NCI-H128 (cell line): ENCODE results near the gene MSLN.
"Not testable (repeated sequence)": the region's sequence is repeated elsewhere in the genome, so short reads cannot be mapped to it uniquely, and the experiment has no call there.

ENCODE experiments used
- DNase-seq: peaks from one replicate; lab custom pipeline; 2025; ENCODE audit not compliant: unreplicated experiment; lab: John Stamatoyannopoulos, UW

MSLN gene

DNA sequence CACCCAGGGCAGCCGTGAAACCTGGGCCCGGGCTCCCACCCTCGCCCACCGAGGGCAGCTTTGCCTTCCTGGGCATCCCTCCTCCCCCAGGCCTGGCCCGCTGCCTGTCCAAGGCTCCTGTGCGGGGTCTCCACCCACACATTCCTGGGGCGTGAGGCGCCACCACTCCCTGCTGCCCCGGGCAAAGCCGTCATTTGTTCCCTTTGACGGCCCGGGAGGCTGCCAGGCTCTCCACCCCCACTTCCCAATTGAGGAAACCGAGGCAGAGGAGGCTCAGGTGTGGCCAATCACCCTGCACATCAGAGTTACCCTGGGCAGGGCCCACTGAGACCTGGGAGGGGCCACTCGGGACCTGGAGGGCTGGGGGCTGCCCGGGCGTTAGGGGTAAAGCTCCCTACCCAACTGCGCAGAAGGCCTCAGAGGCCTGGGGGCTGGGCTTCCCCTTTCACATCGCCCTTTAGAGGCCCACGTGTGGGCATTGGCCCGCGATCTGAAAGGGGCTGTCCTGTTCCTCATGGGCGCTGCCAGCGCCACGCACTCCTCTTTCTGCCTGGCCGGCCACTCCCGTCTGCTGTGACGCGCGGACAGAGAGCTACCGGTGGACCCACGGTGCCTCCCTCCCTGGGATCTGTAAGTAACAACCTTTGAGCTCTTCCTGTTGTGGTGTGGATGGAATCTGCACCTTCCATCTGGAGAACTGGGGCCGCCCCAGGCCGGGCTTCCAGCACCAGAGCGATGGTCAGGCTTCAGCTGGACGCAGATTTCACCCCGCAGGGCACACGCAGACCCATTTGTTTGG is at the start of gene MSLN:
TSS of gene MSLN (plus strand) at position 190 of the 799 bp plus-strand sequence. CDS start 1,947 bp downstream, outside the sequence.
- DNase-seq = no peak

DNA sequence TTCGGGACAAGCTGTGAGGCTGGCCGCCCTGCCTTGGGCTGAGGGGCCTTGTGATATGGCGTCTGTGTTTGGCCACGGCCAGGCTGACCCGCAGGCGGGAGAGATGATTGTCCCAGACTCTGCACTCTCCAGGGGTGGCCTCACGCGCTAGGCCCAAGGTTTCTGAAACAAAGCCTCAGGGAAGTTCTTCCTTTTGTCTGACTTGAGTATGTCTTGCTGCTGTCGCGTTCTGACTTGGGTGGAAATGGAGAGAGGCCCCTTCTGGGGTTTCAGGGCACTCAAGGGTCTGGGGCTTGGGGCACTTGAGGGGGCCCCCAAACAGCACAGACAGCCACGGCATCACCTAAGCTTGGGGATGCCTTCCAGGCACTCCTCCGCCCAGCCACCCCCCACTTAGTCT is 49.5 kb upstream of the MSLN start:
- no peak for DNase-seq

DNA sequence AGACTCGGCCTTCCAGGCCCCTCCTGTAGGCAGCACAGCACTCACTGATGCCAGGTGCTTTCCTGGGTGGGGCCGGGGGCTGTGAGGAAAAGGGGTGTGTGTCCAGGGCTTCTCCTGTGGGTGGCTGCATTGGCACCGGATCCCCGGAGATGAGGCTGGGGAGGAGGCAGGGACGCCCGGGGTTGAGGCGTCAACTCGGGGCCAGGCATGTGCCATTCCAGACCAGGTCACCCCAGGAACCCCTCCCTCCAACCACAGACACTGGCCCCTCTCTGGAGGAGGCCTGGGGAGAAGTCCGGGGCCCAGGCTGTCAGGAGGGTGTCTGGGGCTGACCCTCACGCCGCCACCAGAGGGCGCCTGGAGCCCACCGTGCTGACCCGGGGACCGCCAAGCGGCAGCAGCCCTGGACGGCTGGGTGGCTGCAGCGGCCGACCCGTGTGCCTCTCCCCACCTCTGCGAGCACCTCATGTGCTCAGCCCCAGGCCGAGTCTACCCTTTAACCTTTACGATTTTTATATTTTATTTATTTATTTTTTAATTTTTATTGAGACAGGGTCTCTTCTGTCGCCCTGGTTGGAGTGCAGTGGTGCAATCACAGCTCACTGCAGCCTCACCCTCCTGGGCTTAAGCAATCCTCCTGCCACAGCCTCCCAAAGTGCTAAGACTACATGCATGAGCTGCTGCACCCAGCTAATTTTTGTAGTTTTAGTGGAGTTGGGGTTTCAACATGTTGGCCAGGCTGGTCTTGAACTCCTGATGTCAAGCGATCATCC is 48.8 kb upstream of the MSLN start:
- DNase-seq = no peak

DNA sequence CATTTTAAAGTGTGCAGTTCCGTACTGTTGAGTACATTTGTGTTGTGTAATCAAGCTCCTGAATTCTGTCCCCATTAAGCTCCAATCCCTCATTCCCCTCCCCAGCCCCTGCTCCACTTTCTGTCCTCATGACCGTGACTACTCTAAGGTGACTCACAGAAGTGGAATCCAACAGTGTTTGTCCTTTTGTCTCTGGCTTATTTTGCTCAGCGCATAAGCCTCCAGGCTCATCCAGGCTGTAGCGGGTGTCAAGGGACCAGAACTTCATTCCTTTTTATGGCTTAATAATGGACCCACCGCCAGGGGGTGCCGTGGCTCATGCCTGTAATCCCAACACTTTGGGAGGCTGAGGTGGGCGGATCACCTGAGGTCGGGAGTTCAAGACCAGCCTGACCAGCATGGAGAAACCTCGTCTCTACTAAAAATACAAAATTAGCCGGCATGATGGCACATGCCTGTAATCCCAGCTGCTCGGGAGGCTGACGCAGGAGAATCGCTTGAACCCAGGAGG is 47.7 kb upstream of the MSLN start:
- not testable (repeated sequence) for DNase-seq

DNA sequence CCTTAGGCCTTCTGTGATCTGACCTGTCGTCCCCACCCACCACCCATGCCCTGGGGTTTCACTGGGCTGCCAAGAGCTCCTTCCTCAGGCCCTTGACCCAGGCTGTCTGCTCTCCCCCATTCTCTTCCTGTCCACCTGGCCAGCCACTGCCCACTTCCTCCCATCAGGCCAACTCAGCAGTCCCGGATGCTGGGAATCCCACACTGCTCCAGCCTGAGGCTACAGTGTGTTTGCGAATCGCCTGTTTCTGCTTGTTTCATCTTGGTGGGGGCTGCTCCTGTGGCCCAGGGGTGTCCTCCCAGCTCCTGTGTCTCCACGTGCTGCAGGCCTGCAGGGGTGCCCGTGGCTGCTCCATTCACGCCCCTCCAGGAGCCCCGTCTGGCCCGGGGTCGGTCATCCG is 46.5 kb upstream of the MSLN start:
- no peak for DNase-seq

DNA sequence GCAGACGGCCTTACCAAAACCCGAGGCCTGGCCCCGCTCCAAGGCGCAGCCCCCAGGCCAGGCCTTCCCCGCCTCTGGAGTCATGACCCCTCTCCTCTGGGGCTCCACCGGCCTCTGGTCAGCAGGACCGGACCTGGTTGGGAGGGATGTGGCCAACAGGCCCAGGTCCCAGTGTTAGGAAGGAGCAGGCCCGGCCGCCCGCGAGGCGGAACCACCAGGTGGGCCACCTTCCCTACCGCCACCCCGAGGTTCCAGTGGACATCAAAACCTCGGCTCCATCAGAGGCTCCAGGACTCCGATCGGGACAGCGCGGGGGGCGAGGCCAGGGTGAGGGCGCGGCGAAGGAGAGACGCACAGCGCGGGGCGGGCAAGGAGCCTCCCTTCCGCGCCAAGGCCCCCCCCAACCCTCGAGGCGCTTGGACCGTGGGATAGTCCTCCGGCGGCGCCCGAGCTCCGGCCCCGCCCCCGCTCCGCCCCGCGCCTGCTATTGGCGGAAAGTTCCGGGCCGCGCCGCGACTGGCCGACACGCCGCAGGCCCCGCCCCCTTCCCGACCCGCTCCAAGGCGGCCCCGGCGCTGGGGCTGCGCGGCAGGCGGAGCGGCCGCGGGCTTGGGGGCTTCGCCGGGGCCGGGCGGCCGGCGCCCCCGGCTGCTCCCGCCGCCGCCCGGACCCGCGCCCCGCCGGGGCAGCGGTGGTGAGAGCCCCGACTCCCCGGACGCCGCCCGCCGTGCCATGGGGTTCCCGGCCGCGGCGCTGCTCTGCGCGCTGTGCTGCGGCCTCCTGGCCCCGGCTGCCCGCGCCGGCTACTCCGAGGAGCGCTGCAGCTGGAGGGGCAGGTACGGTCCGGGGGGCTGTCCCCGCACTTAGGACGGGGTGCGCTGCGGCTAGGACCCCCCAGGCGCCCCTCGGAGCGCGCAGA is 45.7 kb upstream of the MSLN start, which contains the start of gene METRN:
TSS of gene METRN (plus strand) at position 561 of the 919 bp plus-strand sequence. CDS start at position 733, 172 bp downstream.
- DNase-seq = no peak

DNA sequence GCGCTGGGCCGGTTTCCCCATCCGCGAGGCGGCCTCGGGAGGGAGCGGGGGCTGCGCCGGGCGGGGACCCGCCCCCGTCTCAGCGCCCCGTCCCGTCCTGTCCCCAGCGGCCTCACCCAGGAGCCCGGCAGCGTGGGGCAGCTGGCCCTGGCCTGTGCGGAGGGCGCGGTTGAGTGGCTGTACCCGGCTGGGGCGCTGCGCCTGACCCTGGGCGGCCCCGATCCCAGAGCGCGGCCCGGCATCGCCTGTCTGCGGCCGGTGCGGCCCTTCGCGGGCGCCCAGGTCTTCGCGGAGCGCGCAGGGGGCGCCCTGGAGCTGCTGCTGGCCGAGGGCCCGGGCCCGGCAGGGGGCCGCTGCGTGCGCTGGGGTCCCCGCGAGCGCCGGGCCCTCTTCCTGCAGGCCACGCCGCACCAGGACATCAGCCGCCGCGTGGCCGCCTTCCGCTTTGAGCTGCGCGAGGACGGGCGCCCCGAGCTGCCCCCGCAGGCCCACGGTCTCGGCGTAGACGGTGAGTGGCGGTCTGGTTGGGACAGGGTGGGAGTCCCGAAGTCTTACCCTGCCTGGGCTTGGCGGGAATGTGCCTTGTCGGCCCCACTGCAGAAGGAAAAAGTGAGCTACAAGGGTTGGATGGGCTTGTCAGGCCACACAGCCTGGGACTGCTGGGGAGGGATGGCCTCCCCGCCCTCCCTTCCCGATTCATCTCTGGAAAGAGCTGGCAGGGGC is 44.9 kb upstream of the MSLN start:
- DNase-seq = no peak

DNA sequence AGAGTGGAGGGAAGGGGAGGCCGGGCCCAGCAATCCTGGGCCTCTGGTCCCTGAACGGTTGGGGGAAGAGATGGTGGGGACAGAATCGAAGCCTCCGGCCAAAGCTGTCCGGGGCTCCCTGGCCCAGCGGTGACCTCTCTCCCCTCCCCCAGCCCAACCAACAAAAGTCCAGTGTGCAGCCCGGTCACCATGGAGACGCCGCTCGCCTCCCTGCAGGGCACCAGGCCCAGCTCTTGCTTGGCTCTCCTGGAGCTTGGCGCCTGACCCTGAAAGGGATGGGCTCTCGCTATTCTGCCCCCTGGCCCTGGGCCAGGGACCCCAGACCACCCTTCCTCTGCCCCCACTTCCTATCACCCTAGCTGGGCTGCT is 44.4 kb upstream of the MSLN start:
- no peak for DNase-seq

DNA sequence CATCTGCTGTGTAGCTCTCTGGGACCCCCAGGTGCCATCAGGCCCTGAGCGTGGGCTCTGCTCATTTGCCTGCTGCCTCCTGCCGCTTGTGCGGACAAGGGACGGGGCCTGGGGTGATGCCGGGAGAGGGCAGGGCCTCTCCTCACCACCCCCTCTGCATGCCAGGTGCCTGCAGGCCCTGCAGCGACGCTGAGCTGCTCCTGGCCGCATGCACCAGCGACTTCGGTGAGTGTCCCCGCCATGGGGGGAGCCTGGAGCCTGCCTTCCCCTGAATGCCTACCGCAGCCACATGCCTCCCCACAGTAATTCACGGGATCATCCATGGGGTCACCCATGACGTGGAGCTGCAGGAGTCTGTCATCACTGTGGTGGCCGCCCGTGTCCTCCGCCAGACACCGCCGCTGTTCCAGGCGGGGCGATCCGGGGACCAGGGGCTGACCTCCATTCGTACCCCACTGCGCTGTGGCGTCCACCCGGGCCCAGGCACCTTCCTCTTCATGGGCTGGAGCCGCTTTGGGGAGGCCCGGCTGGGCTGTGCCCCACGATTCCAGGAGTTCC is 43.7 kb upstream of the MSLN start:
- no peak for DNase-seq

DNA sequence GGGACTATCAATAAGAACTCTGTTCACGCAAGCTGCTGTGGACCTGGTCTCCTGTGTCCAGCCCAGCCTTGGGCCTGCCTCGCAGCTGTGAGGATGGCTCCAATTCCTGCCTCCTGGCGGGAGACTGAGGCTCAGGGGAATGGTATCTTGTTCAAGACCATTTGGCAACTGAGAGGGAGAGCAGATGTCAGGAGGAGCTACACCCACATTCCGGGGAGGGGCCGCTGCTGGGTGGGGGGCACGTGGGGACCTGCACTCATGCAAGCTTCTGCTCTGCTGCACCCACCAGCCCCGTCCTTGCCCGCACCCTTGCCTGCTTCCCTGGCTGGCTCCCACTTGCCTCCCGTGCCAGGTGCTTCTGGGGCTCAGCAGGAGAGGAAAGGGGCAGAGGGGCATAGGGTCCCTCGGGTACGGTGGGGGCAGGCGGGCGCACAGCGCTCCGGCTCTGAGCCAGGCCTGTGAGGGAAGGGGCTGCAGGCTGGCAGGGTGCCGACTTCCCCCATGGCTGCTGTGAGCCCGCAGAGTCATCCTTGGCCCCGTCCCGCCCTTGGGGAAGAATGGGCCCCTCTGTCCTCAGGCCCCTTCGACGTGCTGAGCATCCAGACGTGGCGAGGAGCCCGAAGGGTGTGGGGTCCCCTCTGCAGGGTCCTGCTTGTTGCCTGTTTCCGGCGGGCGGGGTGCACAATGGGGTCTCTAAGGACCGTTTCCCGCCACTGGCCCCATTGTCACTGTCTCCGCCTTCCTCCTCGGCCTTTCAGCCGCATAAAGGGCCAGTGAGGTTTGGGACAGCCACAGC is 42.9 kb upstream of the MSLN start:
- no peak for DNase-seq

DNA sequence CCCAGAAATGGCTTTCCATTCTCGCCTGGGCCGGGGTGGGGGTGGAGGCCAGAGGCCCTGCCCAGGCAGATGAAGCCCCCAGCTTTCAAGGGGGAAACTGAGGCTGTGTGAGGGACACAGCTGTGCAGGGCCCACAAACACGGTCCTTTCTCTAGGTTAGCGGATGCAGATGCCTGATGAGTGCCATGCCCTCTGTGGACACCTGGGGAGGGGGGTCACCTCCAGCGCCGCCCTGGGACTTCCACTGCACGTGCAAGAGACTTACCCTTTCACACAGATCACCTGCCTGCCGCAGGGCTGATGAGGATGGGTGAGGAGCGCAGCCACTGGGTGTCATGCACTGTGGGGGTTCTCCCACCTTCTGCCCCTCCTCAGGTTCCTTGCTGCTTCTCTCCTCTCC is 42.1 kb upstream of the MSLN start:
- DNase-seq = no peak

DNA sequence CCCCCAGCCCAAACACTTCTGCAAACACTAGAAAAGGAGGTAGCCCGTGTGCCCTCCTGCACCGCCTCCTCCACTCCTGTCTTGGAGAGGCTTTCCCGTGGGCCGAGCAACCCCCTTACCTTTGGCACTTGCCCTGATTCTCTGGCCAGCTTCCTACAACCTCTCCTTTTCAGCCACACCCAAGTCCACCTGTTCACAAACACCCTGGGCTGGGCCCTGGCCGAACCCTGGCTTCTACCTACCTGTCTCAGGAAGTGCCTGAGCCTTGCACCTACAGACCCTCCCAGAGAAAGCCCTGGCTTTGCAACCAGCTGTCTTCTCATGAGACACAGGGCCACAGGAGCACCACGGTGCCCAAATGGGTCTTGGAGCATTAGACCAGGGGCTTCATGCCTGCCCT is 41.6 kb upstream of the MSLN start:
- DNase-seq = no peak

DNA sequence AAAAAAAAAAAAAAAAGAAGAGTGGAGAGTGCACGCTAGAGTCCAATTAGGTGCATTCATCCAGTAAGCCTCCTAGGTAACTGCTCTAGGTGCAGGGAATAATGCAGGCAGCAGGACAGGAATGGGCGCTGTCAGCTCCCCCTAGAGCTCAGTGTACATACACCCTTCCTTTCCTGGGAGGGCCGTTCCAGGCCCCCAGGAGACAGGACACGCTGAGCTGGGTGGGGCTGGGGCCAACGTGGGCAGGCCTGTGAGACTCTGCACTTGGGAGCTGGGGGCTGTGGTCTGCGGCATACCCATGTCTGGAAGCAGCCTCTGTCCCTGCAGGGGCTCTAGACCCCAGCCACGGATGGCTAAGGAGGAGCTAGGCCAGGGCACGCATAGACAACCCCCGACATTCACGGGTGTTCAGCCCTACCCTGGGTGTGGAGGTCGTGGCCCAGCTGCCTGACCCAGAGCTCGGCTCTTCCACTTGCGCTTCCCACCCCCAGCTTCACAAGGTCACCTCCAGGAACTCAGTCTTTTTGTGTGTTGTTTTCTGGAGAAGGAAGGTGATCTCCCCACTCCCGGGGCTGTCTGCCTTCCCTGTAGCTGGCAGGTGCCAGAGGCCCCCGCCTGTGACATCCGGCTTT is 40.6 kb upstream of the MSLN start:
- DNase-seq = no peak

DNA sequence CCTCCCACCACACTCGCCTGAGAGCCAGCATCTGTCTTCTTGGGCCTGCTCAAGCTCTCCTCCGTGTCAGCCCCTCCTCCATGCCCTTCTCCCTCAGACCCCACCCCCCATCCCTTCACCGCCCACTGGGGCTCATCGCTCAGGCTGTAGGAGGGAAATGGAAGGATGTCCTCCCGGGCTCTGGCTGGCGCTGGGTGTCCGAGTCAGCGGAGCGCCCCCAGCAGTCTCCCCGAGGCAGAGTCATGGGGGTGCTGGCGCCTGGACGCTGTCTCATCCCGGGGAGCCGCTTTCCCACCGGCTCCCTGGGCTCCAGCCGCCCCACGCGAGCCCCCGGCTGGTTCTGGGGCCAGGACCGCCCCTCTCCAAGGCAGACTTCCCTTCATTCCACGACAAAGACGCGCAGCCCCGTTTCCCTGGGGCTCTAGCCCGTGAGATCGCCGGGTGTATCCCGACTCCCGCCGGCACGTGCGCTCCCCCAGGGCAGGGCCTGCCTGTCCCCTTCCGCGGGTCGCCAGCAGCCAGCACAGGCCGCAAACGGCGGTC is 40.0 kb upstream of the MSLN start:
- DNase-seq = no peak

DNA sequence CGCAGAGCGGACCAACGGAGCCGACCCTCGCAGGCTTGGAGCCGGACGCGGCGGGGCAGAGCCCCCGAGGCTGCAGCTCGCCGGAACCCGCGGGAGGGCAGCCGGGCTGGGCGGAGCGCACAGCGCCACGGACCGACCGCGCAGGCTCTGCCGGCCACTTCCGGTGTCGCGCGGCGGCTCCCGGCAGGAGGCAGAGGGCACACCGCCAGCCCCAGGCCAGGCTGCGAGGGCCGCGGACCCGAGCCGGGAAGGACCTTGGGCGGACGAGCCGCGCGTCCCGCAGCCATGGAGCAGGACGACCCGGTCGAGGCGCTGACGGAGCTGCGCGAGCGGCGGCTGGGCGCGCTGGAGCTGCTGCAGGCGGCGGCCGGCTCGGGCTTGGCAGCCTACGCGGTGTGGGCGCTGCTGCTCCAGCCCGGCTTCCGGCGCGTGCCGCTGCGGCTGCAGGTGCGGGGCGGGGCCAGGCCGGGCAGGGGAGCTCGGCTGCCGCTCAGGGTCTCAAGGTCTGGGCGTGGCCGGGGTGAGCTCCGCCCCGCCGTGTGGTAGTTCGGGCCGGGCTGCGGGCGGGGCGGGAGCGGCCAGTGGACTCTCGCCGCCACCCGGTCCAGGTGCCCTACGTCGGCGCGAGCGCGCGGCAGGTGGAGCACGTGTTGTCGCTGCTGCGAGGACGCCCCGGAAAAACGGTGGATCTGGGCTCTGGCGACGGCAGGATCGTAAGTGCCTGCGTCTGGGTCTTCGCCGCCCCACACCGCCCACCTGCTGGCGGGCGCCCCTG is 39.4 kb upstream of the MSLN start, which contains the start of gene ANTKMT:
TSS of gene ANTKMT (plus strand) at position 157 of the 775 bp plus-strand sequence. CDS start at position 286, 129 bp downstream.
- peak; percentile 67 for DNase-seq

DNA sequence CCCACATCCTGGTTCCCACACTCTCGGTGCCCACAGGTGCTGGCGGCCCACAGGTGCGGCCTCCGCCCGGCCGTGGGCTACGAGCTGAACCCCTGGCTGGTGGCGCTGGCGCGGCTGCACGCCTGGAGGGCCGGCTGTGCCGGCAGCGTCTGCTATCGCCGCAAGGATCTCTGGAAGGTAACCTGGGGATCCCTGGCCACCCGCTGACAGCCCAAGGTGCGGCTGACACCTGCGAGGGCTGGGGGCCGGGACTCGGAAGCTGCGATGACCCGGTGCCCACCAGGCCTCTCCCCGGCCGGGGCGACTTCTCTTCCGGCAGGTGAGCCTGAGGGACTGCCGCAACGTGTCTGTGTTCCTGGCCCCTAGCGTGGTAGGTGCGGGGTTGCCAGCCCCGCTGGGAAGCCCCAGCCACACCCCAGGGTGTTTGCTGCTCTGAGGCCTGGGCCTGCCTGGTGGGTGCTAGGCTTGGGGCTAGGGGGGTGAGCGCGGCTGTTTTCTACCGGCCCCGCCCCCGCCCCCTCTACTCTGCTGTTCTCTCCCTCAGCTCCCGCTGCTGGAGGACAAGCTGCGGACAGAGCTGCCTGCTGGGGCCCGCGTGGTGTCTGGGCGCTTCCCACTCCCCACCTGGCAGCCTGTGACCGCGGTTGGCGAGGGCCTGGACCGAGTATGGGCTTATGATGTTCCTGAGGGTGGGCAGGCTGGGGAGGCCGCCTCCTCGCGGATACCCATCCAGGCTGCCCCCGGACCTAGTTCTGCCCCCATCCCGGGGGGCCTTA is 38.6 kb upstream of the MSLN start:
- no peak for DNase-seq
